Measurements from ENCODE around the gene KCNQ2.

DNA sequence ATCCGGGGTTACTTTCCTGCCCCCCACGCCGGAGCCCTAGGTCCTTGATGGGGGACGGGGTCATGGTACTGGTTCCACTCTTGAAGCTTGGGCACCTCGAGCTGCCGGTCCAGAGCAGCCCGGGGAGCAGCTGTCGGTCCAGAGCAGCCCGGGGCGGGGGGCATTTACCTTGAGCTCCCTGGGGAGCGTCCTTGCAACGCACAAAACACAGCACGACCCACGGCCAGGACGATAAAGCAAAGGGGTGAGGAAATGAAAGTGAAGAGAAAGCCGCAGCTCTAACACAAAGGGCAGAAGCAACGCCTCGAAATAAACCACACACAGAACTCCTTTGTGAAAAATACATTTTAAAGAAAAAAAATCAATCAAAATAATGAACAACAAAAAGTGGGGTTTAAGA is 39.1 kb downstream of the KCNQ2 start:
- TF ChIP-seq CTCF (IDR thresholded peaks at IDR 0.05; ENCODE audit: low read depth, low read length) (no peak), EZH2phosphoT487 (IDR thresholded peaks at IDR 0.05; ENCODE audit: low read depth) (no peak)

All from OCI-LY3 (cell line).